ENCODE measurements around the gene COL4A4. TPM values are rescaled to one million over a fixed set of nuclear protein-coding genes. Genes with fewer than 3 reads are reported as not detected.

COL4A4 gene
- total and polyA plus RNA-seq, 2 donors (not counting 1 experiment from before 2014, with no cell fraction given): 6.2 to 30.2 TPM

DNA sequence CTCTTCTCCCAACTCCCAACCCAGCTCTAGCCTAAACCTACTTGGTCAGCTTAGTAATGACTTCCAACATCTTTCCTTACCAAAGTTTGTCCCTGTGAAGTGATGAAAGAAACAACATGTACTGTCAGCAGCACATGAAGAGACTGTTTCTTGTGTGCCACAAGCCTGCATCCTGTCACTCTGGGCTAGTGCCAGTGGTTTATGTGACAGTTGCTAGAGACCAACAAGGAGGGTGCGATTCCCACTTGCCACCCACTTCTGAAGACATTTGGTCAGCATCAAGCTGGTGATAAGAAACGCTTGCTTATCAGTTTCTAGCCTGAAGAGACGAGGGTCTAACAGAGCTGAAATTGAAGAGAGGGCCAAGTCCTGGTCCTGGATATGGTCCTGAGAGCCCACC lies 132.6 kb downstream of the COL4A4 start:
- Histone ChIP-seq H3K36me3 (replicated peaks in 1 of 2; ENCODE audit: control extremely low read depth in 1 of 2, control insufficient read depth in 1 of 2, extremely low read depth in 1 of 2, insufficient read depth in 2 of 2, low read length in 1 of 2) (no peaks in the 10 kb centered on the region), H3K9ac (ENCODE audit: low read length) (no peak overlapping the region), H3K9me3 (ENCODE audit: control extremely low read depth in 1 of 3, control insufficient read depth in 2 of 3, insufficient read depth in 1 of 3, low read length in 2 of 3) (no peaks in the 10 kb centered on the region), H3K27ac (ENCODE audit: low read length in 2 of 2) (no peak overlapping the region), H4K20me1 (ENCODE audit: control insufficient read depth, insufficient read depth, low read length, poor library complexity, severe bottlenecking) (no peaks in the 10 kb centered on the region), H3K4me2 (replicated peaks; ENCODE audit: low read depth, low read length, poor library complexity, severe bottlenecking) (no peak overlapping the region), H2AFZ (ENCODE audit: insufficient read depth, low read depth, low read length, poor library complexity, severe bottlenecking) (no peak overlapping the region), H3K79me2 (ENCODE audit: control insufficient read depth, insufficient read depth, low read length) (no peaks in the 10 kb centered on the region), H3K4me3 (ENCODE audit: control extremely low read depth in 1 of 5, extremely low read depth in 1 of 5, insufficient read depth in 1 of 5, low read depth in 2 of 5, low read length in 4 of 5) (no peak overlapping the region), H3K27me3 (replicated peaks in 1 of 4; ENCODE audit: control extremely low read depth in 1 of 4, control insufficient read depth in 3 of 4, insufficient read depth in 4 of 4, low read length in 3 of 4) (no peaks in the 10 kb centered on the region), H3K4me1 (ENCODE audit: control insufficient read depth in 2 of 2, insufficient read depth in 2 of 2, low read length in 2 of 2) (no peaks in the 10 kb centered on the region)
- no peak overlapping the region for H3K4me3 Mint-ChIP-seq
- no peak for DNase-seq
- ATAC-seq (ENCODE audit: low read depth): no peak
- WGBS (ENCODE audit: insufficient coverage): 80% methylated on average over 2 of the region's 3 CpGs
- TF ChIP-seq, protein P1, sequence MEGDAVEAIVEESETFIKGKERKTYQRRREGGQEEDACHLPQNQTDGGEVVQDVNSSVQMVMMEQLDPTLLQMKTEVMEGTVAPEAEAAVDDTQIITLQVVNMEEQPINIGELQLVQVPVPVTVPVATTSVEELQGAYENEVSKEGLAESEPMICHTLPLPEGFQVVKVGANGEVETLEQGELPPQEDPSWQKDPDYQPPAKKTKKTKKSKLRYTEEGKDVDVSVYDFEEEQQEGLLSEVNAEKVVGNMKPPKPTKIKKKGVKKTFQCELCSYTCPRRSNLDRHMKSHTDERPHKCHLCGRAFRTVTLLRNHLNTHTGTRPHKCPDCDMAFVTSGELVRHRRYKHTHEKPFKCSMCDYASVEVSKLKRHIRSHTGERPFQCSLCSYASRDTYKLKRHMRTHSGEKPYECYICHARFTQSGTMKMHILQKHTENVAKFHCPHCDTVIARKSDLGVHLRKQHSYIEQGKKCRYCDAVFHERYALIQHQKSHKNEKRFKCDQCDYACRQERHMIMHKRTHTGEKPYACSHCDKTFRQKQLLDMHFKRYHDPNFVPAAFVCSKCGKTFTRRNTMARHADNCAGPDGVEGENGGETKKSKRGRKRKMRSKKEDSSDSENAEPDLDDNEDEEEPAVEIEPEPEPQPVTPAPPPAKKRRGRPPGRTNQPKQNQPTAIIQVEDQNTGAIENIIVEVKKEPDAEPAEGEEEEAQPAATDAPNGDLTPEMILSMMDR (IDR thresholded peaks at IDR 0.05): no peak
- TF ChIP-seq EZH2 (IDR thresholded peaks at IDR 0.05; ENCODE audit: borderline replicate concordance, insufficient read depth, low read depth, low read length, poor library complexity, severe bottlenecking): no peak
- no peaks in the 10 kb centered on the region for H3K27me3 Mint-ChIP-seq
- no peaks in the 10 kb centered on the region for H3K4me1 Mint-ChIP-seq
- H3K9me3 Mint-ChIP-seq (ENCODE audit: insufficient read depth): peaks cover 3% of the 10 kb centered on the region
- CTCF ChIA-PET: no interaction called here
- POLR2A ChIA-PET: no interaction called here
- intact Hi-C loops (cut with micrococcal nuclease): no loop called here
- H3K27ac Mint-ChIP-seq: no peak overlapping the region

DNA sequence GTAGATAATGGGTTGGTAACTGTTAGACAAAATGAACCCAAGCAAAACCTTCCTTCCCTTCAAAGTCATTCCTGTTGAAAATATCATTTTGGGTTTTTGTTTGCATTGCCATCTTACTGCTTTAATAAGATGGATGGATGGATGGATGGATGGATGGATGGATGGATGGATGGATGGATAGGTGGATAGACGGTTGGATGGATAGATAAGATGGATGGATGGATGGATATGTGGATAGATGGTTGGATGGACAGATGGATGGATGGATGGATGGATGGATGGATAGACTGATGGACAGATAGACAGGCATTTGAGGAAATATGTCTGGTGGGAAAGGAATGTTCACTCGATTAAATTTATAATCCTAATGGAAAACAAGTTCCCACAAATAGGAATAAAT lies 133.2 kb downstream of the COL4A4 start:
- CTCF ChIA-PET: no interaction called here
- Histone ChIP-seq H3K27me3 (replicated peaks in 1 of 4; ENCODE audit: control extremely low read depth in 1 of 4, control insufficient read depth in 3 of 4, insufficient read depth in 4 of 4, low read length in 3 of 4) (no peaks in the 10 kb centered on the region), H3K36me3 (replicated peaks in 1 of 2; ENCODE audit: control extremely low read depth in 1 of 2, control insufficient read depth in 1 of 2, extremely low read depth in 1 of 2, insufficient read depth in 2 of 2, low read length in 1 of 2) (no peaks in the 10 kb centered on the region), H4K20me1 (ENCODE audit: control insufficient read depth, insufficient read depth, low read length, poor library complexity, severe bottlenecking) (no peaks in the 10 kb centered on the region), H3K4me1 (ENCODE audit: control insufficient read depth in 2 of 2, insufficient read depth in 2 of 2, low read length in 2 of 2) (no peaks in the 10 kb centered on the region), H2AFZ (ENCODE audit: insufficient read depth, low read depth, low read length, poor library complexity, severe bottlenecking) (no peak overlapping the region), H3K4me2 (replicated peaks; ENCODE audit: low read depth, low read length, poor library complexity, severe bottlenecking) (no peak overlapping the region), H3K9ac (ENCODE audit: low read length) (no peak overlapping the region), H3K27ac (ENCODE audit: low read length in 2 of 2) (no peak overlapping the region), H3K9me3 (ENCODE audit: control extremely low read depth in 1 of 3, control insufficient read depth in 2 of 3, insufficient read depth in 1 of 3, low read length in 2 of 3) (no peaks in the 10 kb centered on the region), H3K79me2 (ENCODE audit: control insufficient read depth, insufficient read depth, low read length) (no peaks in the 10 kb centered on the region), H3K4me3 (ENCODE audit: control extremely low read depth in 1 of 5, extremely low read depth in 1 of 5, insufficient read depth in 1 of 5, low read depth in 2 of 5, low read length in 4 of 5) (no peak overlapping the region)
- ATAC-seq (ENCODE audit: low read depth) (no peak), DNase-seq (no peak)
- Mint-ChIP-seq H3K4me1 (no peaks in the 10 kb centered on the region), H3K27ac (no peak overlapping the region), H3K27me3 (no peaks in the 10 kb centered on the region), H3K9me3 (ENCODE audit: insufficient read depth) (peaks cover 3% of the 10 kb centered on the region), H3K4me3 (no peak overlapping the region)
- TF ChIP-seq EZH2 (IDR thresholded peaks at IDR 0.05; ENCODE audit: borderline replicate concordance, insufficient read depth, low read depth, low read length, poor library complexity, severe bottlenecking): no peak
- TF ChIP-seq, protein P1 (IDR thresholded peaks at IDR 0.05): no peak
- POLR2A ChIA-PET: no interaction called here
- WGBS (ENCODE audit: insufficient coverage): 100% methylated on average over 1 of the region's 2 CpGs
- intact Hi-C loops (cut with micrococcal nuclease): no loop called here

All from B cell (primary cell).